Endothelial cell of umbilical vein (primary cell): ENCODE measurements around the gene RGS9.

Source experiments
- CTCF ChIP-seq, 2 donors: IDR thresholded peaks; 1 replicate in 1 of 2; 2 replicates in 1 of 2; pipeline ENCODE4 v1.5.1; 2011; ENCODE audit warnings: low read length in 2 of 2, mild to moderate bottlenecking in 2 of 2, moderate library complexity in 2 of 2, control low read depth in 1 of 2, inconsistent platforms in 1 of 2, low read depth in 1 of 2; ENCODE audit not compliant: insufficient read depth in 1 of 2; ENCODE audit errors: extremely low read depth in 1 of 2
- EZH2 ChIP-seq: IDR thresholded peaks from 2 replicates; pipeline ENCODE4 v1.6.1; 2012; ENCODE audit warnings: borderline replicate concordance, low read depth, mild to moderate bottlenecking, moderate library complexity, low read length, inconsistent platforms; ENCODE audit not compliant: severe bottlenecking
- GATA2 ChIP-seq: IDR thresholded peaks from 2 replicates; pipeline ENCODE4 v1.7.0; 2011; ENCODE audit warnings: low read depth, mild to moderate bottlenecking, moderate library complexity, mixed read lengths, low read length; ENCODE audit not compliant: insufficient read length, insufficient read depth
- MAX ChIP-seq: IDR thresholded peaks from 2 replicates; pipeline ENCODE4 v1.6.1; 2011; ENCODE audit not compliant: insufficient read depth, insufficient read length
- MYC ChIP-seq: IDR thresholded peaks from one replicate; pipeline ENCODE4 v1.6.1; 2011; ENCODE audit warnings: mild to moderate bottlenecking, low read depth, low read length
- POLR2A ChIP-seq: IDR thresholded peaks from 2 replicates; pipeline ENCODE4 v1.6.1; 2012; ENCODE audit warnings: low read depth, mild to moderate bottlenecking, control low read depth, low read length
- POLR2AphosphoS5 ChIP-seq: IDR thresholded peaks from 2 replicates; pipeline ENCODE4 v1.6.1; 2012; ENCODE audit warnings: low read depth, mild to moderate bottlenecking, control low read depth, low read length, moderate library complexity; ENCODE audit not compliant: insufficient read depth

- TF ChIP-seq CTCF (IDR thresholded peaks at IDR 0.05; ENCODE audit: extremely low read depth in 1 of 2, insufficient read depth in 1 of 2, low read depth in 1 of 2, low read length in 2 of 2) (no peak), MAX (no peak), POLR2A (no peak), EZH2 (no peak), POLR2AphosphoS5 (no peak), GATA2 (no peak), MYC (no peak)
Measured at GRCh38 chr17:65158041-65158440, 20.9 kb downstream of the RGS9 start.
